NCI-H2107 treated with DMSO at 0.1 percent for 48 hours (cell line): ENCODE results near the gene JARID2.
A peak's percentile ranks its signal among the peaks of the same experiment; 100 is the strongest.

Source experiments
- DNase-seq: peaks from one replicate; lab custom pipeline; 2025; ENCODE audit not compliant: unreplicated experiment; lab: John Stamatoyannopoulos, UW

Gene JARID2

DNA sequence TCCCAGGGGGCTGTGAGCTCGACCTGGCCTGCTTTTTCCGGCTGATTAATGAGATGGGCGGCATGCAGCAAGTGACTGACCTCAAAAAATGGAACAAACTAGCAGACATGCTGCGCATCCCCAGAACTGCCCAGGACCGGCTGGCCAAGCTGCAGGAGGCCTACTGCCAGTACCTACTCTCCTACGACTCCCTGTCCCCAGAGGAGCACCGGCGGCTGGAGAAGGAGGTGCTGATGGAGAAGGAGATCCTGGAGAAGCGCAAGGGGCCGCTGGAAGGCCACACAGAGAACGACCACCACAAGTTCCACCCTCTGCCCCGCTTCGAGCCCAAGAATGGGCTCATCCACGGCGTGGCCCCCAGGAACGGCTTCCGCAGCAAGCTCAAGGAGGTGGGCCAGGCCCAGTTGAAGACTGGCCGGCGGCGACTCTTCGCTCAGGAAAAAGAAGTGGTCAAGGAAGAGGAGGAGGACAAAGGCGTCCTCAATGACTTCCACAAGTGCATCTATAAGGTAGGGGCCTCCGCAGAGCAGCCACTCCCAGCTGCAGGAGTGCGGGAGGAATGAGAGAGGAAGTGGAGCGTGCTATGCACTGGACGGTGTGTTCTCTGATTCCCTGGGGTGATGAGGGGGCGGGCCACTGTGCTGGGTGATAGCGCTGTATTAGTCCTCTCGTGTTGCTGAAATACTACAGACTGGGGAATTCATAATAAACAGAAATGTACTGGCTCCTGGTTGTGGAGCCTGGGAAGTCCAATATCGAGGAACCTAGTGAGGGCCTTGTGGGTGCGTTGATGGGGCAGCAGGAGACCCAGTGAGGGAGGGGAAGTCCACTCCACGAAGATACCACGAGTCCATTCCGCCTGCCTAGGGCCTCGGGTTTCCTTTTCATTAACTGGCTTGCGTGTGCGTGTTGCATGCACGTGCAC, 255.3 kb downstream of the JARID2 start:
- DNase-seq = no peak

DNA sequence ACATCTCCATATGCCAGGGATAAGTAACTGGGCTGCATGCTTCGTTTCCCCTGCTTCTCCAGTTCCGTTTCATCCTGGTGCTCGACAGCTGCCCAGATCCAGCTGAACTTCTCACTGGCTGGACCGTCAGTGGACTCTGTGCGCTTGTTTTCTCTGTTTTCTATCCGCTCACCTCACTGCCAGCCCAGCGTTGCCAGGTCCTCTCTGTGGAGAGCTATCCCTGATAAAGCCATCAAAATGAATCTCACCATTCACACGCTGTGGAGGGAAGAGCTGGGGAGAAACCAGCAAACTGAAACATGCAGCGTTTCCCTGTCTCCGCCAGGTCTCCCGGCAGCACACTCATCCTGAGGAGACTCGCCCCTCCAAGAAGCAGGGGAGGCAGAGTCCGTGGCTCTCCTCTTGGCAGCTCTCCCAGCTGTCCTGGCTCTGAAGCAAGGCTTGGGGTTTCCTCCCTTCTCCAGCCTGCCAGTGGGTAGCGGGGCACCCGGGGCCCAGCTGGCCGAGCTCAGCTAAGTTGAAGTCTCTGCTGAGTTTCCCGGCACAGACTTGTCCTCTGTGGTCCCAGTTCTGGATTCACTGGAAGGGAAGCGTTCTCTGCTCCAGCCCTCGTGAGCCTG, 256.1 kb downstream of the JARID2 start:
- DNase-seq = peak; percentile 18

DNA sequence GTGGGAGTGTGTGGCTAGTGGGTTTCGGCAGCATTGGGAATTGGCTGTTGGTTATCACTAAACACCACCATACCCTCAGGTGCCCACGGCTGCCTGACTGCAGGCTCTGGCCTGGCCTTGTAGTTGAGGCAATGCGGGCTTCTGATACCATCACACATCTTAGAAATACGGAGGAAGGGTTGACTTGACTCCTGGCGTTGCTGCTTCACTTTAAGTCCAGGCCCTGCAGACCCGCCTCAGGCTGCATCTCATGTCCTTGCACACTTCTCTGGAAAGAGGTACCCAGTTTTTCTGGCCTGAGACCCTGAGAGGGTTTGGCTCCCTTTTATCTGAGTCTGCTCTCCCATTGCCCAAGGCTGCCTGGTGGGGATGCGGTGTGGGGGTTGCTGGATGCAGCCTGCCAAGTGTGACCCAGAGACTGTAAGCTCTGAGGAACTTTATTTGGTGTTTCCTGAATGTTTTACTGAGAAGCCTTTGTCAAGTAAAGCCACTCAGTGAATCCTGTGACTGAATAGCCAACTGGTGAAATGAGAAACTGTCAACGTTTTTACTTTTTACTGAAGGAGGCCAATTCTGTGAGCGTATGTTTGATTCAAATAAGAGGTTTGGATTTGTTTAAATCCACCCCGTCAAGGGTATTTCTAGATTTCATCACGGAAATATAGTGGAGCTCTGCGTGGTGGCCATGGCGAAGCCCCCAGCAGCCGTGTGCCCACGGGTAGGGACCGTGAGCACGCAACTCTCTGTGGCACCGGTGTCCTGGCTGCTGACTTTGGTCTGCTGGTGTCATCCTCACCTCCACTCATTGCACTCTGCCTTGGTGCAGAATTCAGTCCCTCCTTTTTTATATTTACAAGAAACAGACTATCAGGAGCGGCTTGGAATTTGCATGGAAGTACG, 256.8 kb downstream of the JARID2 start:
- no peak for DNase-seq

DNA sequence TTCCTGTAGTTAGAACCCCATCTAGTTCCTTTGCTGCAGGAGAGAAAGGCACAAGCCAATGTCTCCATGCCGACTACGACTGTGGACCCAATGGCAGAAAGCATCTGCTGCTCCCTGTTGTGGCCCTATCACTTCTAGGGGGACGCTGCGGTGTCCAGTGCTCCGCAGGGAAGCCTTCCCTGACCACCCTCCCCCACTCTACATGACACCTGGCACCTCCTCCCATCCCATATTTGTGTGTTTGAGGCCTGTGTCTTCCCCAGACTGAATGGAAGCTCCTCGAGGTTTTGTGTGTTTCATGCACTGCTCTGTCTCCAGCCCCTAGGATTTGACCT, 257.4 kb downstream of the JARID2 start:
- no peak for DNase-seq

DNA sequence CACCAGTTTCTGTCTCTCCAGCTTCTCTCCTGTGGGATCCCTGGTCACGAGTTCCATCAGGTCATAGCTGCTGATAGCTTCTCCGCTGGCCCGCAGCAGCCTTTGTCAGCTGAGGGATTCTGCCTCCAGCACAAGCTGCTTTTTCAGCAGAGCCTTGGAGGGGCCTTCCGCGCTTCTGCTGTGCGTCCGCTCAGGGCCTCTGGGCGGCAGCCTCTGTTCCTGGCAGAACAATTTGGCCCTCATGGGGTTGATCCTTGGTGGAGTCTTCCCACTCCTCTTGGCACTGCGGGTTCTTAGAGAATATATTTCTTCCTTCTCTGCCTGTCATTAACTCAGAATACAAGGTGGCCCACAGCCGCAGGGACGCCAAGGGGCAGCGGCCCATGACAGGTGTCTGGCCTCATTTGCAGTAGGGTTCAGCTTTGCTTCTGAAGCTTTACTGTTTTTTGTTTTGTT, 258.2 kb downstream of the JARID2 start:
- DNase-seq = no peak

DNA sequence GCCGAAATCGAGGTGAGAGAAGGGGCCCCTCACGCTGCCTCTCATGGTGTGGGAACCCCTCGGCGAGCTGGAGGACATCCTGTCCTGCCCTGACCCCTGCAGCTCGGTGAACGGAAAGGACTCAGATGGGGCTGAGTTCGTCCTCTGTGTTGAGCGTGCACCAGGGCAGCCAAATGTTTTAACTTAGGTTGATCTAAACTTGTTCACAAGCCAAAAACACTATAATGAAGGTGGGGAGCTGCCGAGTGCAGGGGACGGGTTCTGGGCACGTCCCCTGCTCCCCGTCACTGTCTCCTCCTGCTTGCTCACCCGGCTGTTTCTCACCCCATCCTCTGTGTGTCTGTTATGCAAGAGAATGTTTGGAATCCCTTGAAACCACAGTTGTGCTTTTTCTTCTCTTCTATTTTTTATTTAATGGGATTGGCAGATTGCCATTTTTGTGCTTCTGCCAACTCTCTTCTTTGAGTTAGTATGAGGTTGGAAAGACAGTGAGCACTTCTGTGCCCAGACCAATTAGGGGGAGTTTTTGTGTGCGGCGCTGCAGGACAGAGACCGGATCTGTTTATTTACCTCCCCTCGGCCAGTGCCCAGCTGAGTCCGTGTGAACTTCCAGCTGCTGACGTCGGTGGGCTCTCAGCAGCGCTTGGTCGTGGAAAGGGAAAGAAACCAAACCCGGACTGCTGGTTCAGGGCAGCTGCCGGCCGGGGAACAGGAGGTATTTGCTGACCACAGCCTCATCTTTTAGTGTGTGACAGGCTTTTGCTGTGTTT, 258.9 kb downstream of the JARID2 start:
- peak; percentile 22 for DNase-seq

DNA sequence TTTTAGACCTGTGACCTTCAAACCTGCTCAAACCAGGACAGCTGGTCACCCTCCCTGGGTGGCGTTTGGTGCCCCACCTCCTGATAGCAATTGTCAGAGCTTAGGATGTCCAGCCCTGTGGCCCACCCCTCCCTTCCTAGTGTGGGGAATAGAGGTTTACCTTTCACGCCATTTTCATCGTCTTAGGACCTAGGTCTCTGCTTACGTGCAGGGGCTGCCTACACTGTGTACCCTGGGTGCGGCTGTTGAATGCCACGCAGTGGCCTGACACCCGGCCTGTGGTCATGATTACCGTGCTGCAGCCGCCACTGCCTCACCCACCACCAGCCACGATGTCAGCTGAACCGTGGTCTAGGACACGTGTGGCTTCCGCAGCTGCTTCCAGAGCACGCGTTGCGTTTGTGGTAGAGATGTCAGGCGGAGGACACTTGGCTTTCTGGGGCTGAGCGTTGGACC, 259.6 kb downstream of the JARID2 start:
- DNase-seq = no peak

DNA sequence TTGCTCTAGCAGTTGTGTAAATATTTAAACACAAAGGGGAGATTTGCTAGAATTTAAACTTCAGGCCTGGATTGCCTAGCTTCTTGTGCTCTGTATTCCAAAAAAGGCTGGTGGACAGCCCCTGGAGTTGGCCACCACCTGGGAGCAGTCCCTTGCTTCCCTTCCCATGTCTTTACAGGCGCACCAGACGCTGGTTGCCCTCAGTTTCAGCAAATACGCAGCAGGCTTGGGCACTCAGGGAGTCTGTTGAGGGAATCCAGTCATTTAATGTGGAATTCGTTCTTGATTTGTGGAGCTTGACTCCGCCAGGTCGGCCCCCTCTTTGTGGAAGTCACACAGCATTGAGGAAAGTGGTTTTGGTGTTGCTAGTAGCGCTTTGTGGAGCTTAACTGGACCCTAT, 260.2 kb downstream of the JARID2 start:
- DNase-seq = no peak

DNA sequence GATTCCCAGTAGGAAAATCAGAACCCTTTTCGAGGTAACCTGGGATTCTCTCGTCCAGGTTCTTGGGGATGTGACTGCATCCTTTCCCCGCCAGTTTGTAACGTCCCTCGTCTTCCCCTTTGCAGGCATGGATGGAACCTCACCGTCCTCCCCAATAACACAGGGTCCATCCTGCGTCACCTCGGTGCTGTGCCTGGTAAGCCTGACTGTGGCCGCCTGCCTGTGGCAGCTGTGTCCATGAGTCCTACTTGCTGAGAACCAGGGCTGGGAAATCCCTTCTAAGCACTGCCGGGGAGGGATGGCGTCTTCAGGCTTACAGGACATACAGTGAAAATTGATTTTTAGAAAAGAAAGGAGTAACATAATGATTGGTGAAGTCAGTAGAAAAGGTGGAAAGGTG, 261.4 kb downstream of the JARID2 start:
- DNase-seq = no peak

DNA sequence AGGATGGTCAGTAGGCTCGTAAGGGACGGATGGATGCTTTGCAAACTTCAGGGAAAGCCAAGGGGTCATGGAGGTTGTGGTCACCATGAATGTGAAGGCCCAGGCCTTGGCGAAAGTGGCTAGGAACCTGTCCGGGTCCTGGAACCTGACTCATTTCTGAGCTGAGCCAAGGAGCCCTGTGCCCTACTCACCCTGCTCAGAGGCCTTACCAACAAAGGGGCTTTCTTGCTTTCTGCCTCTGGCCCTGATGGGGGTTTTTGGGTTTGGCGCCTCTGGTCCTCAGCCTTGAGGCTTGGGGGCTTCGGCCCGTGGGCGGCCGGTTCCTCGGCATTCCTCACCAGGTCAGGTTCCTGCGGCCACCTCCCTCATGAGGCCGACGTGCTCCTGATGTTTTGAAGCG, 261.9 kb downstream of the JARID2 start:
- no peak for DNase-seq

DNA sequence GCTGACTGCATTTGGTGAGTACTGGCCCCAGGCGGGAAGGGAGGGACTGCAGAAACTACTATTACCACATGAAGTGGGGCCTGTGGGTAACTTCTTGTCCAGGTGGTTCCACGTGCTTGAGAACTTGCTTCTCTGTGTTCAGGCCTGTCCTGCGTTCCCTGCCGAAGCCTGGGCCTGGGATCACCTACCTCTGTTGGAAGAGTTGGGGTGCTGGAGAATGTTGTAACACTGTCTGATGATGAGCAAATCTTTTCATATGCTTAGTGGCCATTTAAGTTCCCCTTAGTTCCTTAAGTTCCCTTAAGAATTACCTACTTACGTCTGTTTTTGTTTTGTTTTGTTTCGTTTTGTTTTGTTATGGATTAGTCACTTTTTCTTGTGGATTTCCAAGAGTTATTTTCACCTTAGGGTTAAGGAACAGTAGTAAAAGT, 262.6 kb downstream of the JARID2 start:
- no peak for DNase-seq

DNA sequence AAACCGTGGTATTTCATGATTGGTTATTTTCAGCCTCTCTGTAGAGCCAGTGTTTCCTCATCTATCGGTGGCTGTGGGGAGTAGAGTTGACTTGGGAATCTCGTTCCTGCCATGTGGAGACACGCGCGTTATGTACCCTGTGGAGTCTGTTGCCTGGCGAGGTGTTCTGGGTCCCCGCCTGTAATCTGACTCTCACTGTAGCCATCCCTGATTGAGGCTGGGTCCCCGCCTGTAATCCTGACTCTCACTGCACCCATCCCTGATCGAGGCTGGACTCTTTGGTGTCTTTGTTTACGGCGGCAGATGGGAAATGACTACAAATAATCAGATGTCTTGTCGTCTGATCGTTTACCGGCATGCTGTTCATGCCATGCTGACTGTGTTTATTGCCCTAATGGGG, 263.1 kb downstream of the JARID2 start:
- DNase-seq = no peak

DNA sequence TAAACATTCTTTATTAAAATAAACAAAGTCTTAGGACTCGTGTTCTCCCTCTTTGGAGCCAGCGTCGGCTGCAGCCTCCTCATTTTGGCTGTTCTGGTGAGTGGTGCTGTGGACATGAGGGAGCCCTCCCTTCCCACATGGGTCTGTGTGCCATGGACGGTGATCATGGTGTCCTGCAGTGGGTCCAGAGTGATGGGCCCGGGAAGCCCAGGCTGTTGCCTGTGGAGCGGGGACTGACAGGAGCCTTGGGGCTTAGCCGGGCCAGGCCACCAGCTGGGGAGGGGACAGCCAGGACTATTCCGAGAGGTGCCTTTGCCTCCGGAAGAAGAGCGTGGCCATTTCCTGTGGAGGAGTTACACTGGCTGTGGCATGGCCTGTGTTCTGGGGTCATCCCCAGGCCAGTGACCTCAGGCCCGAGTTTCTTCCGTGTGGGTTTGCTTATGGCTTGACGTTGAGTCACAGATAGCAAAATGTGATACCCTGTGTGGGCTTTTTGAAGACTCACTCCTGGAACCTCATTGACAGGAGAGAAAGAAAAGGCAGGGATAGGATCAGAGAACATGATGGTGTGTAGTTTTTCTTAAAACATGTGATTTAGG, 263.6 kb downstream of the JARID2 start:
- DNase-seq = no peak

DNA sequence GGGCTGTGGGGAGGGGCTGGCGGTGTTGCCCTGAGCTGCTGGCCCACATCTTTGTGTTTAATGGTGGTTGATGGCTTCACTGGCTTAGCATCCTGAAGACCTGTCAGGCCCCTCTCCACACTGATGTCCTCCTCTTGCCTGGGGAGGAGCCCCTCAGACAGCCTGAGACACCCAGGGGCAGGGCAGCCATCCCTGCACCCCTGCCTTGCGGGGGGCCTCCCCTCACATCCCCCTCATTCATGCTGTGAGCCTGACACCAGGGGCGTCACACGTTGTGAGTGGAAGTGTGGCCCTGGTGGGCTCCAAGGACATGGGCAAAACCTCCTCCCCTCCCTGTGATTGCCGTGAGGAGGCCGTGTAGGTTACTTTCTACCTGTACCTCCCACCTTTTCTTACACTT, 264.3 kb downstream of the JARID2 start:
- DNase-seq = no peak

DNA sequence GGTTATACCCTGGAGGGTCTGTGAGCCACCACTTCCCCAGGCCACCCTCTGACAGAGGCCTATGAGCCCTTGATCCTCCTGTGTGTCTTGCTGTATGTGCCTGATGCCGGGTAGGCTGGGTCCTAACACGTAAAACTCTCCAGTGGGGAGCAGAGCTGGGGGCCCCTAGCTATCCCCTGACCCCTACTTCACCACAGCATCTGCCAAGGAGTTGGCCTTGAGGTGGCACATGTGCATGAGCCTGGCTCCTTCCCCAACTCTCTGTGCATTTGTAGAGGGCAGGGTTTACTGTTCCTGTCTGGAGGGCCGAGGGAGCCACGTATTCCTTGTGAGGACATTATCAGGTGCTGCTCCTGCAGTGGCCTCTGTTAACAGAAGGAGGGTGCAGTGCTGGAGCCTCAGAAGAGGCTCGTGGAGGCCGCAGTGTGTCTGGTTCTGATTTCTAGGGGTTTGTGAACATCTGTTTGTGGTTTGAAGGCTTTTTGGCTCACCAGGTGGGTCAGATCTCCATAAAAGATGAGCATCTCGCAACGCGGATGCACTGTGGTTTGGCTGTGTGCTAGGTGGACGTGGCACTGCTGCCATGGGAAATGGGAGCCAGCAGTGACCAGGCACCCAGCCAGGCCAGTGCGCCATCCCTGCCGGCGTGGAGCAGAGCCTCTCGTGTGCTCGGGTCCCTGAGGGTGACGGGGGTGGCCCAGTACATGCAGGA, 264.8 kb downstream of the JARID2 start:
- no peak for DNase-seq

DNA sequence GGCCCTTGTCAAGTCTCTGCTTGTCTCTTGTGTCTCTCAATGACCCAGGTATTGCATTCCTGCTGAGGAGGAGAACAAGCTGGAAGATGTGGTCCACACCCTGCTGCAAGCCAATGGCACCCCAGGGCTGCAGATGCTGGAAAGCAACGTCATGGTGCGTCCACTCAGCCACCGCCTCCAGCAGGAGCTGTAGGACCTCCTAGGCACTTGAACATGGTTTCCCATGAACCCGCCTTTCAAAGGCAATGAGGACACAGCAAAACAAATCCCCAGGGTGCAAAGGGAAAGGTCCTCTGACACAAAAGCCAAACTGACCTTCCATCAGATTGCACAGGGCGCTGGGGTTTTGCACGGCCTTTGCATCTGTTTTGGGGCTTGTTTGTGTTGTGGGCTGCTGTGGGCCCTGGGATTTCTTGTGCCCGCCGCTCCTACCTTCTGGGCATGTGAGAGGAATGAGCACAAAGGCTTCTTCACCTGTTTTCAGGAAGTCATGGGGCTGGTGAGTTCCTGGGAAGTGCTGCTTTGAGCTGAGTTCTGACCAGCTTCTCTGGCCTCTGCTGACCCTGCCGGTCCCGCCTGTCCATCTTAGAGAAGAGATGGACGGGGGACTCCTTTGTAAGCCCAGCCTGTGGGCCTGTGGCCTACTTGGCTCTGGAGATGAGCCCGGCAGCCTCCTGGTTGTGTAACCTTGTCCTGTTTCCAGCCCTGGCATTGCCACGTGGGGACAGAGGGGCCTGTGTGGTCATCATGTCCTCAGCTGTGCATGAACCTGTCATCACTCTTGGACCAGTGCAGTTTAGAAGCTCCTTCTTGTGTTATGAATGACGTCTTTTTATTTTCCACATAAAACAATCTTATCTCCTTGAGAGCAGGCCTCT, 265.6 kb downstream of the JARID2 start:
- DNase-seq = no peak

DNA sequence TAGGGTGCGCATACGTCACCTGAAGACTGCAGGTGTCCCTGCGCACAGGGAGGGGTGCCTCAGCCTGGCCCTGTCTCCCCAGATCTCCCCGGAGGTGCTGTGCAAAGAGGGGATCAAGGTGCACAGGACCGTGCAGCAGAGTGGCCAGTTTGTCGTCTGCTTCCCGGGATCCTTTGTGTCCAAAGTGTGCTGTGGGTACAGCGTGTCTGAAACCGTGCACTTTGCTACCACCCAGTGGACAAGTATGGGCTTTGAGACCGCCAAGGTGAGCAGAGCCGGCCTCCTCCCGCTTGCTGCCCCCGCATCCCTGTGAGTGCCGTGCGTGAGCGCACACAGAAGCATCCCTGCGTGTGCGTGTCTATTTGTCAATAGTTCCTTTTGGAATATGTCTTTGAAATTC, 266.3 kb downstream of the JARID2 start:
- DNase-seq = no peak

DNA sequence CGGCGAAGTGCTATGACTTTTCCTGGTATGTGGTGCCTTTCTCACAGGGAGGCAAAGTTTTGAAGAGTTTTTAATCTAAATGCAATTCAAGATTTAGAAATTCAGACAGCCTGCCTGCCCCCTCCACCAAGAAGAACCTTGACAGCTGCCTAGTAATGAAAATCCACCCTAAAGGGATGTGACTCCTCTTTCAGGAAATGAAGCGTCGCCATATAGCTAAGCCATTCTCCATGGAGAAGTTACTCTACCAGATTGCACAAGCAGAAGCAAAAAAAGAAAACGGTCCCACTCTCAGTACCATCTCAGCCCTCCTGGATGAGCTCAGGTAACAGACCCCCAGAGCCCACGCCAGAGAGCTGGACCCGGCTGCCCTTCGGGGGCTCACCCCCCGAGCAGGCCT, 266.9 kb downstream of the JARID2 start:
- no peak for DNase-seq
